B cell (primary cell): ENCODE data around the gene IFT122. TPM values are rescaled to one million over a fixed set of nuclear protein-coding genes. Genes with fewer than 3 reads are reported as not detected.

Experiments used
- ATAC-seq: fragments of 200-7000 bp; cut with Tn5 transposase; one replicate; pipeline ENCODE4 v1.10.0; 2021; ENCODE audit warnings: low read depth, mild to moderate bottlenecking, moderate number of reproducible peaks, moderate library complexity
- CTCF ChIA-PET: fragments of 350-600 bp; sonication (Branson Sonifier 250); formaldehyde crosslinking; loops from one replicate; lab custom pipeline; 2021; ENCODE audit warnings: antibody characterized with exemption, inconsistent platforms; lab: Charles Lee
- POLR2A ChIA-PET: fragments of 350-600 bp; sonication (Branson Sonifier 250); formaldehyde crosslinking; loops from one replicate; lab custom pipeline; 2021; ENCODE audit warnings: antibody characterized with exemption; lab: Charles Lee
- DNase-seq: peaks from one replicate; pipeline ENCODE4 v3.0.0; 2013
- H2AFZ ChIP-seq: 2 replicates; pipeline ENCODE4 v1.6.1; 2012; ENCODE audit warnings: mild to moderate bottlenecking, low read depth, low read length; ENCODE audit not compliant: insufficient read depth, poor library complexity, severe bottlenecking
- H3K27ac ChIP-seq, 2 donors: 1 replicate in 1 of 2; 2 replicates in 1 of 2; pipeline ENCODE4 v1.5.1; 2012 to 2013; ENCODE audit warnings: low read length in 2 of 2, mild to moderate bottlenecking in 2 of 2, moderate library complexity in 1 of 2
- H3K27me3 ChIP-seq, 4 experiments: fragments of 200-600 bp in 1 of 4; sonication (generic) in 1 of 4; replicated peaks in 1 of 4; 1 replicate in 2 of 4; 2 replicates in 2 of 4; pipeline versions ENCODE4 v1.6.1 to v1.7.0; 2013 to 2016; ENCODE audit warnings: low read length in 3 of 4, mild to moderate bottlenecking in 2 of 4, mixed read lengths in 1 of 4, moderate library complexity in 1 of 4; ENCODE audit not compliant: insufficient read depth in 4 of 4, control insufficient read depth in 3 of 4; ENCODE audit errors: control extremely low read depth in 1 of 4
- H3K36me3 ChIP-seq, 2 experiments: replicated peaks in 1 of 2; 1 replicate in 1 of 2; 2 replicates in 1 of 2; pipeline versions ENCODE4 v1.6.1 to v1.7.1; 2013; ENCODE audit warnings: low read length in 1 of 2; ENCODE audit not compliant: insufficient read depth in 2 of 2, control insufficient read depth in 1 of 2; ENCODE audit errors: control extremely low read depth in 1 of 2, extremely low read depth in 1 of 2
- H3K4me1 ChIP-seq, 2 donors: fragments of 200-600 bp in 1 of 2; sonication (generic) in 1 of 2; 1 replicate in 1 of 2; 2 replicates in 1 of 2; pipeline versions ENCODE4 v1.5.1 to v1.6.1; 2013 to 2017; ENCODE audit warnings: low read length in 2 of 2; ENCODE audit not compliant: control insufficient read depth in 2 of 2, insufficient read depth in 2 of 2
- H3K4me2 ChIP-seq: replicated peaks from 2 replicates; pipeline ENCODE3; 2012; ENCODE audit warnings: mild to moderate bottlenecking, low read depth, low read length; ENCODE audit not compliant: poor library complexity, severe bottlenecking
- H3K4me3 ChIP-seq, 5 experiments: fragments of 200-600 bp in 1 of 5; sonication (generic) in 1 of 5; 1 replicate in 3 of 5; 2 replicates in 2 of 5; pipeline versions ENCODE4 v1.5.1 to v1.7.0; 2011 to 2016; ENCODE audit warnings: low read length in 4 of 5, mild to moderate bottlenecking in 4 of 5, low read depth in 2 of 5, control low read depth in 1 of 5, moderate library complexity in 1 of 5; ENCODE audit not compliant: insufficient read depth in 1 of 5; ENCODE audit errors: control extremely low read depth in 1 of 5, extremely low read depth in 1 of 5
- H3K79me2 ChIP-seq: fragments of 200-600 bp; sonication (generic); one replicate; pipeline ENCODE4 v1.6.0; 2016; ENCODE audit warnings: low read length; ENCODE audit not compliant: control insufficient read depth, insufficient read depth
- H3K9ac ChIP-seq: fragments of 200-600 bp; sonication (generic); 2 replicates; pipeline ENCODE4 v1.6.1; 2017; ENCODE audit warnings: mild to moderate bottlenecking, low read length, moderate library complexity
- H3K9me3 ChIP-seq, 3 donors: one replicate each; pipeline versions ENCODE4 v1.6.1 to v1.7.1; 2013; ENCODE audit warnings: low read length in 2 of 3; ENCODE audit not compliant: control insufficient read depth in 2 of 3, insufficient read depth in 1 of 3; ENCODE audit errors: control extremely low read depth in 1 of 3
- H4K20me1 ChIP-seq: 2 replicates; pipeline ENCODE4 v1.6.0; 2012; ENCODE audit warnings: mild to moderate bottlenecking, low read length; ENCODE audit not compliant: insufficient read depth, control insufficient read depth, poor library complexity, severe bottlenecking
- H3K27ac Mint-ChIP-seq: one replicate; pipeline ENCODE4 v1.8.0; 2021; ENCODE audit warnings: mixed read lengths
- H3K27me3 Mint-ChIP-seq: one replicate; pipeline ENCODE4 v1.8.0; 2021; ENCODE audit warnings: mixed read lengths
- H3K4me1 Mint-ChIP-seq: one replicate; pipeline ENCODE4 v1.8.0; 2021; ENCODE audit warnings: mixed read lengths
- H3K4me3 Mint-ChIP-seq: one replicate; pipeline ENCODE4 v1.8.0; 2021; ENCODE audit warnings: mixed read lengths
- H3K9me3 Mint-ChIP-seq: one replicate; pipeline ENCODE4 v1.8.0; 2022; ENCODE audit warnings: mixed read lengths; ENCODE audit not compliant: insufficient read depth
- CTCF ChIP-seq: fragments of 200-600 bp; IDR thresholded peaks from one replicate; pipeline ENCODE4 v1.8.0; 2022; ENCODE audit warnings: antibody characterized with exemption, mild to moderate bottlenecking
- EZH2 ChIP-seq: IDR thresholded peaks from 2 replicates; pipeline ENCODE4 v1.6.1; 2012; ENCODE audit warnings: borderline replicate concordance, low read depth, mild to moderate bottlenecking, moderate library complexity, low read length; ENCODE audit not compliant: insufficient read depth, poor library complexity, severe bottlenecking
- WGBS: methylation state at CpG from one replicate; pipeline ENCODE4 v1.1.5; 2013; ENCODE audit warnings: missing lambda C conversion rate; ENCODE audit not compliant: insufficient coverage; 5-methylcytosine and 5-hydroxymethylcytosine counted together
- intact Hi-C: fragments of 100-400 bp; cut with micrococcal nuclease; formaldehyde crosslinking; loops from one replicate; pipeline ENCODE4 v1.10.0; 2022
- polyA plus RNA-seq: library from polyadenylated mRNA; depleted of rRNA; stranded (reverse); fragments of >200 nt; gene quantifications from 2 replicates; pipeline ENCODE4 v1.2.3, GENCODE V29; 2012
- total RNA-seq, 2 donors: library from RNA; stranded (reverse); fragments of 120-200 nt in 1 of 2; gene quantifications; 1 replicate in 1 of 2; 2 replicates in 1 of 2; pipeline versions ENCODE4 v1.2.3 to v1.2.4, GENCODE V29; 2013 to 2022

Gene IFT122
- total and polyA plus RNA-seq, 2 donors (not counting 1 experiment from before 2014, with no cell fraction given), result 14.0 to 34.3 TPM

DNA sequence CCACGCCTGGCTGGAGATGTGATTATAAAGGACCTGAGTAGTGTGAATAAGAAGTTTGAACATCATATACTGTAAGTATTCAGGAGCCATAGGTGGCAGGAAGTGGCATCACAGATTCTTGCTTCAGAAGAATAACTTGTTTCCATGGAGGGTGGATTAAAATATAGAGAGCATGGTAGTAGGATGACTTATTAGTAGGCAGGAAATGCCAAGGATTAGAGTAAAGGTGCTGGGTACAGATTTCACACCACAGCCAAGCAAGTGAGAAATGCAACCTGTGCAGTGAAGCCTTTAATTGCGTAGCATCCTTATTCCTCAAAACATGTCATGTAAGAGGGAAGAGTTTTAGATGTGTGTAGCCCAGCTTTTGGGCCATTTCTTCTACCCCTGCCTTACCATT lies 30.8 kb downstream of the IFT122 start:
- Histone ChIP-seq H3K4me2 (no peak overlapping the region), H3K9ac (no peak overlapping the region), H3K27me3 (no peaks in the 10 kb centered on the region), H3K79me2 (no peaks in the 10 kb centered on the region), H3K36me3 (peaks cover 0 to 4% of the 10 kb centered on the region in 2 experiments), H3K4me3 (no peak overlapping the region), H3K27ac (no peak overlapping the region), H4K20me1 (no peaks in the 10 kb centered on the region), H2AFZ (no peak overlapping the region), H3K4me1 (no peaks in the 10 kb centered on the region), H3K9me3 (no peaks in the 10 kb centered on the region)
- no peaks in the 10 kb centered on the region for H3K4me1 Mint-ChIP-seq
- H3K27me3 Mint-ChIP-seq, result no peaks in the 10 kb centered on the region
- no peak overlapping the region for H3K27ac Mint-ChIP-seq
- DNase-seq (no peak), ATAC-seq (no peak)
- ChIA-PET CTCF (no interaction called here), POLR2A (no interaction called here)
- no peak overlapping the region for H3K4me3 Mint-ChIP-seq
- TF ChIP-seq EZH2 (no peak), CTCF (no peak)
- WGBS, result 100% methylated on average over 1 of the region's 2 CpGs
- H3K9me3 Mint-ChIP-seq, result no peaks in the 10 kb centered on the region
- intact Hi-C loops, result no loop called here

GRCh38 chr3:129473067-129473768 lies 33.2 kb downstream of the IFT122 start:
- Histone ChIP-seq H3K9me3 (no peaks in the 10 kb centered on the region), H3K79me2 (no peaks in the 10 kb centered on the region), H3K4me1 (no peaks in the 10 kb centered on the region), H4K20me1 (no peaks in the 10 kb centered on the region), H2AFZ (no peak overlapping the region), H3K9ac (no peak overlapping the region), H3K4me3 (no peak overlapping the region), H3K4me2 (no peak overlapping the region), H3K36me3 (peaks cover 0 to 4% of the 10 kb centered on the region in 2 experiments), H3K27ac (no peak overlapping the region), H3K27me3 (no peaks in the 10 kb centered on the region)
- no peaks in the 10 kb centered on the region for H3K9me3 Mint-ChIP-seq
- intact Hi-C loops, result no loop called here
- no peaks in the 10 kb centered on the region for H3K27me3 Mint-ChIP-seq
- CTCF ChIA-PET, result interaction anchor here (1.1 kb wide), 2 partner anchors 81 to 633 kb away, joined by 3 to 4 read pairs; no protein-coding TSS in a partner anchor
- POLR2A ChIA-PET, result no interaction called here
- ATAC-seq (no peak), DNase-seq (no peak)
- H3K4me1 Mint-ChIP-seq, result no peaks in the 10 kb centered on the region
- no peak overlapping the region for H3K27ac Mint-ChIP-seq
- no peak overlapping the region for H3K4me3 Mint-ChIP-seq
- TF ChIP-seq CTCF (no peak), EZH2 (no peak)
- WGBS, result 100% methylated on average over 2 of the region's 4 CpGs
